Transverse colon (tissue), 4 donors: ENCODE data around the gene LENG8. TPM values are rescaled to one million over a fixed set of nuclear protein-coding genes. Genes with fewer than 3 reads are reported as not detected.
A peak's percentile ranks its signal among the peaks of the same experiment; 100 is the strongest.

Experiments used
- DNase-seq: peaks from one replicate; pipeline ENCODE4 v3.0.0-alpha.2; 2019
- H3K27ac ChIP-seq, 4 donors: fragments of 200-600 bp; sonication (generic); 2 replicates each; pipeline ENCODE4 v1.5.1; 2016 to 2018; ENCODE audit warnings: inconsistent platforms in 4 of 4
- H3K27me3 ChIP-seq: fragments of 200-600 bp; sonication (generic); 2 replicates; pipeline ENCODE4 v1.5.1; 2017; ENCODE audit warnings: inconsistent platforms
- H3K36me3 ChIP-seq, 4 donors: fragments of 200-600 bp; sonication (generic); 2 replicates each; pipeline ENCODE4 v1.5.1; 2017 to 2019; ENCODE audit warnings: inconsistent platforms in 4 of 4
- H3K4me1 ChIP-seq, 4 donors: fragments of 200-600 bp; sonication (generic); 2 replicates each; pipeline ENCODE4 v1.5.1; 2017 to 2020; ENCODE audit warnings: inconsistent platforms in 4 of 4
- H3K4me3 ChIP-seq, 4 donors: fragments of 200-600 bp; sonication (generic); 1 replicate in 1 of 4; 2 replicates in 3 of 4; pipeline versions ENCODE4 v1.5.1 to v1.6.1; 2017 to 2019; ENCODE audit warnings: inconsistent platforms in 4 of 4
- H3K9me3 ChIP-seq, 2 donors: fragments of 200-600 bp; sonication (generic); 2 replicates each; pipeline ENCODE4 v1.5.1; 2017 to 2019; ENCODE audit warnings: inconsistent platforms in 2 of 2
- CTCF ChIP-seq, 5 experiments: fragments of 200-600 bp in 3 of 5; fragments of 450-650 bp in 2 of 5; sonication (generic) in 3 of 5; IDR thresholded peaks; 1 replicate in 2 of 5; 2 replicates in 3 of 5; pipeline ENCODE4 v1.5.1; 2016 to 2017; ENCODE audit warnings: antibody characterized with exemption in 5 of 5, inconsistent platforms in 3 of 5, mild to moderate bottlenecking in 2 of 5, moderate library complexity in 1 of 5
- EP300 ChIP-seq: sonication (generic); formaldehyde crosslinking; IDR thresholded peaks from one replicate; pipeline ENCODE4 v1.6.1; 2017; ENCODE audit warnings: antibody characterized with exemption, low read depth
- POLR2A ChIP-seq: fragments of 450-650 bp; IDR thresholded peaks from one replicate; pipeline ENCODE4 v1.6.1; 2016; ENCODE audit warnings: antibody characterized with exemption, mild to moderate bottlenecking, moderate library complexity
- POLR2AphosphoS5 ChIP-seq, 3 donors: sonication (generic); formaldehyde crosslinking; IDR thresholded peaks; one replicate each; pipeline ENCODE4 v1.6.1; 2016; ENCODE audit warnings: antibody characterized with exemption in 3 of 3
- WGBS, 2 donors: methylation state at CpG; one replicate each; pipeline ENCODE4 v1.1.5; 2018; ENCODE audit warnings: low coverage in 1 of 2; 5-methylcytosine and 5-hydroxymethylcytosine counted together
- in situ Hi-C, 4 donors: fragments of 200-750 bp; cut with MboI; loops; one replicate each; pipeline versions ENCODE4 v1.15.0 to v1.15.1; 2017; ENCODE audit warnings: low sequenced_read_pairs in 3 of 4, low pct_ligation_motif_present in 1 of 4, low pct_unique_long_range_greater_than_20kb in 1 of 4
- intact Hi-C: fragments of 100-400 bp; cut with DNase I; formaldehyde crosslinking; loops from one replicate; pipeline ENCODE4 v1.15.1; 2023; ENCODE audit warnings: low total_unique reads
- total RNA-seq, 4 donors: library from RNA; depleted of rRNA; stranded (reverse); fragments of >200 nt; gene quantifications; one replicate each; pipeline ENCODE4 v1.1.0, GENCODE V29; 2016

LENG8 gene
- total RNA-seq, 4 donors from 2014 or later, result 194 to 1,037 (median 566) TPM

DNA sequence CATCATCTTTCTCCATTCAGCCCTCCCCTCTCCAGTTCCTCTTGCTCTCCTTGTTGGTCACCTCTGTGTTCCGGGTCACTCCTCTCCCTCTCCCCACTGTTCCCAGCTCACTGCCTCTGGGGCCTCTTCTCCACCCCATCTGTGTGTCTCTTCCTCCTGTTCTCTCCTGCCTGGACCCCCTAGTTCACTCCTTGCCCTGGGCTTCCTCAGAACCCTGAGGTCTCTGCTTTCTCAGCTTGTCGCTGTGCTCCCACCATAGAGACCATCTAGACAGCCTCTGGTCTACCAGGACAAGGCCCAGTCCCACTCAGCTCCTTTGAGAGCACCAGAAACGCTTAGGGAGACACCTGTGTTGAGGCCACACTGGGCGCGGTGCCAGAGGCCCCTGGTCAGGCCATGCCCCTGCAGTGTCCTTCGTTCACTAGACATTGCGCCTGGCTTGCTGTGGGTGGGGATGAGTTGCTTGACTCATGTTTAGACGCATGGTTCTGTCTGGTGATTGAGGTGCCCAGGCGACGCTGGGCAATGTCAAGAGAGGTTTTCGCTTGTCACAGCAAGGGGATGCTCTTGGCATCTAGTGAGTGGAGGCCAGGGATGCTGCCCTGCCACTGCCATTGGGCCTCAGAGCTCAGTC lies 9.8 kb downstream of the LENG8 start:
- DNase-seq, result no peak
- in situ Hi-C loops, result no loop called here
- intact Hi-C loops, result no loop called here
- H3K36me3 ChIP-seq, result peaks cover 0 to 70% (median 30%) of the 10 kb centered on the region in 4 donors
- no peak for TF ChIP-seq EP300
- TF ChIP-seq POLR2AphosphoS5 (IDR thresholded peaks at IDR 0.05), result peak in 1 of 3 donors; percentile 25
- no peak overlapping the region for H3K4me3 ChIP-seq
- peaks cover 6 to 33% (median 23%) of the 10 kb centered on the region in 4 donors for H3K4me1 ChIP-seq
- no peak overlapping the region for H3K27ac ChIP-seq
- no peaks in the 10 kb centered on the region for H3K9me3 ChIP-seq
- 95 to 100% methylated on average over 1 to 11 of the region's 11 CpGs for WGBS, 2 donors
- H3K27me3 ChIP-seq, result no peaks in the 10 kb centered on the region

DNA sequence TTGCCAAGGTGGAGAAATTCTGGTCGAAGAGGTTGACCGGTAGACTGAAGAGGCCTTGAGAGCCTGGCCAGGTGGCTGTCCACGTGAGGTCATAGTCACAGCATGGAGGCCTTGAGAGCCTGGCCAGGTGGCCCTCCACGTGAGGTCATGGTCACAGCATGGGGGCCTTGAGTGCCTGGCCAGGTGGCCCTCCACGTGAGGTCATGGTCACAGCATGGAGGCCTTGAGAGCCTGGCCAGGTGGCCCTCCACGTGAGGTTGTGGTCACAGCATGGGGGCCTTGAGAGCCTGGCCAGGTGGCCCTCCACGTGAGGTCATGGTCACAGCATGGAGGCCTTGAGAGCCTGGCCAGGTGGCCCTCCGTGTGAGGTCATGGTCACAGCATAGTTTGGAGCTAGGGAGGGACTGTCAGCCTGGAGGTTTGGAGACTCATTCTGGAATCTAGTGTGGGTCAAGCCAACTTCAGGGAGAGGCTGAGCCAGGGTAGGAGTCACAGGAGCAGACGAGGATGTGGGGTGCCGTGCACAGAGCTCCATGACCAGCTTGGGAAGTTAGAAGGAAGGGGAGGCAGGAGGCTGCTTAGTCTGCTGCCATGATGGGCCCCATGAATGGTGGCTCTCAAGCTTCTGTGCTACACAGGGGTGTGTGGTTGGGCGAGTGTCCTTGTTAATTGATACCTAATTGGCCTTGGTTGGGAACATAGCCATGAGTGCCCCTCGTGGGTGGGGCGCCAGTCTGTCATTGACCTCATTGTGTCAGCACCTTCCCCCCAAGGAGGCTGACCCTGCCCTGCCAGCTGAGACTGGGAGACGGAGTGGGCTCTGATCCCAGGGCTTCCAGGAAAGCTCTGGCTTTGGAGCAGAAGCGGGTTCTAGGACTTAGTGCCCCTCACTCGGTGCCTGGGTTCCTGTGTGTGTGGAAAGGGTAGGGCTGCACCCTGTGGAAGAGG lies 10.6 kb downstream of the LENG8 start:
- in situ Hi-C loops, result no loop called here
- Histone ChIP-seq H3K36me3 (peaks cover 0 to 62% (median 26%) of the 10 kb centered on the region in 4 donors), H3K9me3 (no peaks in the 10 kb centered on the region), H3K4me3 (no peak overlapping the region), H3K4me1 (peaks cover 6 to 37% (median 26%) of the 10 kb centered on the region in 4 donors), H3K27ac (peak overlapping the region in 2 of 4 donors; percentile 97 to 99), H3K27me3 (no peaks in the 10 kb centered on the region)
- intact Hi-C loops, result no loop called here
- TF ChIP-seq POLR2A, result no peak
- TF ChIP-seq POLR2AphosphoS5 (IDR thresholded peaks at IDR 0.05), result no peak
- TF ChIP-seq EP300, result no peak
- TF ChIP-seq CTCF (IDR thresholded peaks at IDR 0.05), result no peak
- WGBS, 2 donors, result 77% methylated on average over 15 of the region's 16 CpGs; no CpG with 5 or more reads in 1 of the 2 donors
- no peak for DNase-seq

- no peak for DNase-seq
- H3K27me3 ChIP-seq, result no peaks in the 10 kb centered on the region
- TF ChIP-seq EP300 (no peak), CTCF (IDR thresholded peaks at IDR 0.05) (no peak), POLR2A (no peak), POLR2AphosphoS5 (IDR thresholded peaks at IDR 0.05) (no peak)
- in situ Hi-C loops (no loop called here), intact Hi-C loops (no loop called here)
- no peaks in the 10 kb centered on the region for H3K9me3 ChIP-seq
- H3K36me3 ChIP-seq, result peaks cover 0 to 54% (median 21%) of the 10 kb centered on the region in 4 donors
- WGBS, 2 donors, result 79% methylated on average over 35 of the region's 39 CpGs; no CpG with 5 or more reads in 1 of the 2 donors
- H3K4me1 ChIP-seq, result peaks cover 6 to 44% (median 31%) of the 10 kb centered on the region in 4 donors
- no peak overlapping the region for H3K4me3 ChIP-seq
- peak overlapping the region; percentile 96 to 99 (median 98) for H3K27ac ChIP-seq
Measured at GRCh38 chr19:54460230-54461005, 11.4 kb downstream of the LENG8 start.

DNA sequence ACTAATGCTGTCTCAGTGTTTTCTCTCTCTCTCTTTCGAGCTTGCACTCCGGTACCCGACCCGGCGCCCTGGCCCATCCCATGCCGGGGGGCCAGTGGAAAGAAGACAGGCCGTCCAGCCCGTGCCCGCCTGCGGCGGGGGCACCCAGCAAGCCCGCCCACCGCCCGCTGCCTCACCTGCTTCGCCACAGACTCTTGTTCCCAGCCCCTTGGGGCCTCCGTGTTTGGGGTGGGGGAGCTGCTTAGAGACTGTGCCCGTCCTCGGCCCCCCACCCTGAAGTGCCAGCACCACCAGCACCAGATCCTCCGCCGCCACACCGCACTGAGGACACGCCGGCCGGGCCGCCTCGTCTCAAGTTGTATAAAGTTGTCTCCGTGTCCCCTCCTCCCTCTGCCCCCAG lies 12.2 kb downstream of the LENG8 start:
- in situ Hi-C loops (no loop called here), intact Hi-C loops (no loop called here)
- Histone ChIP-seq H3K4me3 (peak overlapping the region in 1 of 4 donors; percentile 60), H3K9me3 (no peaks in the 10 kb centered on the region), H3K36me3 (peaks cover 0 to 46% (median 17%) of the 10 kb centered on the region in 4 donors), H3K4me1 (peaks cover 6 to 52% (median 33%) of the 10 kb centered on the region in 4 donors), H3K27me3 (no peaks in the 10 kb centered on the region), H3K27ac (peak overlapping the region; percentile 96 to 99 (median 98))
- 61 to 73% methylated on average over 14 to 27 of the region's 27 CpGs for WGBS, 2 donors
- TF ChIP-seq POLR2A (no peak), CTCF (IDR thresholded peaks at IDR 0.05) (no peak), EP300 (no peak), POLR2AphosphoS5 (IDR thresholded peaks at IDR 0.05) (no peak)
- no peak for DNase-seq
